Inflammatory macrophage (primary cell): ENCODE results near the gene SERPINB6.
A peak's percentile ranks its signal among the peaks of the same experiment; 100 is the strongest.
"Not testable (repeated sequence)": the region's sequence is repeated elsewhere in the genome, so short reads cannot be mapped to it uniquely, and the experiment has no call there.

Experiments used
- DNase-seq, 2 donors: peaks; one replicate each; pipeline ENCODE4 v3.0.0-alpha.2; 2020 to 2022

The SERPINB6 gene

DNA sequence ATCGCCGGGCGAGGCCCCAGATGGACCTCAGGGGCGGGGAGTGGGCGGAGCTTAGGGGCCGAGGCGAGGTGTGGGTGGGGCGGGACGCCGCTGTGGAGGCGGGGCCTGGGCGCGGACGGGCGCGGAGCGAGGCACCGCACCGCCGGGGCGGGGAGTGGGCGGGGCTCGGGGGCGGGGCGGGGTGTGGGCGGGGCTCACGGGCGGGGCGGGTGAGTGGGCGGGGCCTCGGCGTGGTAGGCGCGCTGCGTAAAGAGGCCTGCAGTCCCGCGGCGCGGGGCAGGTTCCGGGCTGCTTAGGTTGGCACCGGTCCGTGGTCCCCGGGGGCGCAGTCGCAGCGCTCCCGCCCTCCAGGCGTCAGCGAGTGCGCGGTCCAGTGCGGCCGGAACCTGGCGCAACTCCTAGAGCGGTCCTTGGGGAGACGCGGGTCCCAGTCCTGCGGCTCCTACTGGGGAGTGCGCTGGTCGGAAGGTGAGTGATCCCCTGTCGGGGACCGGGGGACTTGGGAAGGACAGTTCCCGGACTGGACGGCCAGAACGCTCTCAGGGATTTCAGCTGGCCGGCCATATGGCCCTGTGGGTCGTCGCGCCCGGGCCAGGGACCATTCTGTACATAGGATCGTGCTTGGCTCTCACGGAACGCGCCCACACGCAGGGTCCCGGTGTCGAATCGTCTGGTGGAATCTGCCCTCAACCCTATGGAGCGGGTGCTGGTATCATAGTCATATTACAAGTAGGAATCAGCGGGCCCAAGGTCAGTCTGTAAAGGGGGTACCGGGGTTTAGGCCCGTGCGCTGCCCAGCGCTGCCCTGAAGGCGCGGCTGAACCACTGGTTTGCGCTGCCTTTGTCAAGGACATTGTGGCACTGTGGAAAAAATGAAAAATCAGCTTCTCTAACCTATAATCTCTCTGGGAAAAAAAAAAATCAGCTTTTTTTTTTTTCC is 28.5 kb upstream of the SERPINB6 start, which contains the start of gene NQO2:
NQO2 (plus strand) TSS at position 277 of the 940 bp plus-strand sequence. CDS start 6,659 bp downstream, outside the sequence.
- DNase-seq, result peak; percentile 83 to 89

- DNase-seq, result peak; percentile 61 to 85
Observed at GRCh38 chr6:2998998-2999617, 27.7 kb upstream of the SERPINB6 start.

DNA sequence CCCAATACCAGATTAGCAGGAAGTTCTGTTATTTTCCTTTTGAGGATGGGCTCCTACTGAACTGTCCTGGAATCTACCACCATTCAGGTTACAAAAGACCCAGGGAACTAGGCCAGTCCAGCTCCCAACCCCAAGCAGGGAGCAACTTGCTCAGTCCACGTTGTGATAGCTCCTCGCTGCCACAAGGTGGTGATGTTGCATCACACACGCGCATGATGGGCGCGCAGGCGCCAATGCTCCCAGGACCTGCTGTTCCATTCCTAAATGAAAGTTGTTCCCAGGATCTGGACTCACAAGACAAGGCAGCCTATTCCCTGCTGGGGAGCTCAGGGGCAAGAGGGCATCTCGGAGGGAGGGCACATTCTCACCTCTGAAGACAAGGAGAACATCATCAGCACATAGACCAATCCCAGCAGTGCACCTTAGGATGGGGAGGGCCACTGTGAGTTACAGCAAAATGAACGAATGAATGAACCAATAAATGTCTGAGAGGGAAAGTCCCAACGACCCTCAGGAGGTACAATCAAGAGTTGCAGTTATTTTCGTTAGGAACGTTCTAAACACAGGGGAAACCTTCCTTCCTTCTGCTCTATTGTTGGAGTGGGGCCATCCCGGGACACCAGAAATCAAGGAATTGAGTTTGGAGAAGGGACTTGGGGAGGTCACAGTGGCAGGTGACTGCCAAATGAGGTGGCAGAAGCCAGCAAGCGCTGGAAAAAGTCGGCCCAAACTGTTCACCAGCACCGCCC is 27.1 kb upstream of the SERPINB6 start:
- DNase-seq, result not testable (repeated sequence)

- DNase-seq, result no peak
Observed at GRCh38 chr6:2993755-2994317, 22.5 kb upstream of the SERPINB6 start.

GRCh38 chr6:2992330-2992979 is 21.1 kb upstream of the SERPINB6 start:
- no peak for DNase-seq

DNA sequence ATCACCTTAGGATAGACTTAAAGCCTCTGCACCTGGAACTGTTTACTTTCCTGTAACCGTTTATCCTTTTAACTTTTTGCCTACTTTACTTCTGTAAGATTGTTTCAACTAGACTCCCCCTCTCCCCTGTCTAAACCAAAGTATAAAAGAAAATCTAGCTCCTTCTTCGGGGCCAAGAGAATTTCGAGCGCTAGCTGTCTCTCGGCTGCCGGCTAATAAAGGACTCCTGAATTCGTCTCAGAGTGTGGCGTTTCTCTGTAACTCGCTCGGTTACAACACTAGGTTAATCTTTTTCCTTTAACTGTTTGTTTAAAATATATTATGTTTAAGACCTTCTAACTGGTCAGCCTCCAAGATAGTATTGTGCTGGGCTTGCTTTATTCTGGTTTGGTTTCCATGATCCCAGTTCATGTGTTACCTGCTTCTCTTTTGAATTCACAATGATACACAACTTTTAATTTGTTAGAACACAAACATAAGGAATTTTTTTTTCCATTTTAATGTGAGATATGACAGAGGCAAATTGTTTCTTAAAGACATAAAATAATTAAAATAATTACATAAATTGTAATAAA is 19.7 kb upstream of the SERPINB6 start:
- DNase-seq, result no peak

GRCh38 chr6:2990248-2990931 is 19.0 kb upstream of the SERPINB6 start:
- DNase-seq, result peak; percentile 30 to 48

DNA sequence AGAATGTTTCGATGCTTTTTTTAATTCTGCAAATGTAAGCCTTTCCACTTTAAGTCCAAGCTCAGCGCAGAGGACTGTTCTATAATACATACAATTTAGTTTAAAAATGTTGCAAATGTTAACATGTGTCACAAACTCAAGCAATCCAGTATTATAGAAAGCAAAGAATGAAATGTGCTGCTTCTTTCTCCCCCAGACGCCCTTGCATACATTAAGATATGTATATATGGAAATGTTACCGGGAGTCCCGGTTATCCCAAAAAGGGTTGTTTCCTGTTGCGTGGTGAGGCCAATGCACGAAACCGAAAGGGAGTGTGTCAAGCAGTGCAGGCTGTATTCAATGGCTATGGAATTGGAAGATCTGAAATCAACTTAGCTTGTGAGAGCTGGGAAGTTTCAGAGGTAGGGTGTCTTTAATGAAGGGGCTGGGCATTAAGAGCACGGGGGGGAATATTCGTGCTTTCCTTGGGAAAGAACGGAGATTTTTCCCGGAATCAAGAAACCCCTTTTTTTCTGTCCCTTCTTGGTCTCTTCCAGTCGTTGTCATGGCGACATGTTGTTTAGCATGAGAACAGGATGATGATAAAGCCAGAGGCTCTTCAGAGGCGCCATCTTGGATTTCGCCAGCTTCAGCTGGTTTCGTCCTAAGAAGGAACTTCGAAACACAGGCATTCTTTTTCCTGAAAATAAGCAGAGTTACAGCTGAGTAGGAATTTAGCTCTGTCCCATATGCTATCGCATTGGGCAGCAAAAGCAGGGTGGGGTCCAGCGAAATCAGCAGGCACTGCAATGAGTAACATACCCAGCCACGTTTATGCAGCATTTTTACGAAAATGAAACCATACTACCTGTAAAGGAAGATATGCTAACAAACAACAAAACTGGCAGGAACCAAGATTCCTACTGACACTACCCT is 18.2 kb upstream of the SERPINB6 start:
- peak; percentile 94 to 98 for DNase-seq

- peak; percentile 89 to 94 for DNase-seq
Observed at GRCh38 chr6:2988426-2989331, 17.3 kb upstream of the SERPINB6 start.

GRCh38 chr6:2988094-2988425 is 16.7 kb upstream of the SERPINB6 start:
- DNase-seq, result no peak

DNA sequence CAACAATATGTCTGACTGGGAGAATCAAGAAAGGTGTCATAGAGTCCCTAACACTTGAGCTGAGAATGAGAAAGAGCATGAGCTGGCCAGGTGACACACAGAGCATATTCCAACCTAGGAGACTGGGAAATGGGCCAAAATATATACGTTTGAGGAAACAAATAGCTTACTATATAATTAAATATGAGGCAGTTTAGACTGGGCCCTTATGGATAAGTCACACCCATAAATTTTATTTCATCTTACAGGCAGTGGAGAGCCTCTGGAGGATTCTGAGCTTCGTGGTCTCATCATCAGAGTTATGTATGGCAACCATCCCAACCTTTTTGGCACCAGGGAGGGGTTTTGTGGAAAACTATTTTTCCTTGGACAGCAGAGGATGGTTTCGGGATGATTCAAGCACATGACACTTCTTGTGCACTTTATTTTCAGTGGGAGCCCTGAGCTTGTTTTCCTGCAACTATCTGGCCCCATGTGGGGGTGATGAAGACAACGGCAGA is 15.4 kb upstream of the SERPINB6 start:
- no peak for DNase-seq

GRCh38 chr6:2984738-2985406 is 13.5 kb upstream of the SERPINB6 start:
- DNase-seq, result no peak

- DNase-seq, result peak in 1 of 2 donors; percentile 5
Observed at GRCh38 chr6:2982426-2983117, 11.2 kb upstream of the SERPINB6 start.

DNA sequence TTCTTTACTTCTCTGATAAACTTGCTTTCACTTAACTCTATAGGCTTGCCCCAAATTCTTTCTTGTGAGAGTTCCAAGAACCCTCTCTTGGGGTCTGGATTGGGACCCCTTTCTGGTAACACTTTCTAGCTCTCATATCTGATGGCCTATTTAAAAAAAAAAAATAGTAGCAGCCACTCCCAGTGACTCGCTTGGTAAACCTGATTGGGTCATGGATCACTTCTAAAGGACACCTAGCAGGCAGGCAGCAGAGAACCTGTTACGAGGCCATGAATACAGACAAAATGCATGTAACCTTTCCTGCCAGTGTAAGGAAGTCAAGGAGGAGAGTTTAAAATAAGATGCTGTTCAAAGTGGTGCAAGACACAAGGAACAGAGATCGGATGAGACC is 9.1 kb upstream of the SERPINB6 start:
- no peak for DNase-seq

- no peak for DNase-seq
Observed at GRCh38 chr6:2979819-2980464, 8.6 kb upstream of the SERPINB6 start.

DNA sequence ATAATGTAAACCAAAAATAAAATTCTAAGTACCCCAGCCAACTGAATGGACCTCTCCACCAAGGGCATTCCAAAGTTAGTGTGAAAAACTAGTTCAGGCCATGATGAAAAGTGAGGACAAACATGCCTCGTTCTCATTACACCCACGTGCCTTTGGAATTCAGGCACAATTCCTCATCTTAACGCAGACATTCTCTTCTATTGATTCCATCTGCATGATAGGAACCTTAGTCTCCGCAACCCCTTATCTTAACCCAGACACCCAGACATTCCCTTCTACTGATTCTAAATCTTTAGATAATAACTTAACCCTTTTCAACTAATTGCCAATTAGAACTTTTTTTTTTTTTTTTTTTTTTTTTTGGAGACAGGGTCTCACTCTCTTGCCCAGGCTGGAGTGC is 7.6 kb upstream of the SERPINB6 start:
- DNase-seq, result no peak
